Left lobe of liver (tissue), 2 donors: ENCODE measurements around the gene SHQ1. TPM values are rescaled to one million over a fixed set of nuclear protein-coding genes. Genes with fewer than 3 reads are reported as not detected.
A peak's percentile ranks its signal among the peaks of the same experiment; 100 is the strongest.

ENCODE experiments used
- ATAC-seq: fragments of 200-7000 bp; cut with Tn5 transposase; one replicate; pipeline ENCODE4 v1.9.1; 2020; ENCODE audit warnings: mild to moderate bottlenecking, moderate library complexity
- DNase-seq: peaks from one replicate; pipeline ENCODE4 v3.0.0-alpha.2; 2020; ENCODE audit warnings: low spot score
- total RNA-seq: library from RNA; stranded (reverse); gene quantifications from one replicate; pipeline ENCODE4 v1.2.1, GENCODE V29; 2021
- donor health status: DM: no; HTN: no; CAD: no; lungs with moderate emphysema.
- donor health status: DM: no; HTN: yes; CAD: no.

The SHQ1 gene
- total RNA-seq: 8.7 TPM

GRCh38 chr3:72847751-72848702, at the start of gene SHQ1:
SHQ1 (minus strand) TSS chr3:72848445; CDS start chr3:72848340, 105 bp downstream.
- ATAC-seq (peak; percentile 98), DNase-seq (peak; percentile 97)

DNA sequence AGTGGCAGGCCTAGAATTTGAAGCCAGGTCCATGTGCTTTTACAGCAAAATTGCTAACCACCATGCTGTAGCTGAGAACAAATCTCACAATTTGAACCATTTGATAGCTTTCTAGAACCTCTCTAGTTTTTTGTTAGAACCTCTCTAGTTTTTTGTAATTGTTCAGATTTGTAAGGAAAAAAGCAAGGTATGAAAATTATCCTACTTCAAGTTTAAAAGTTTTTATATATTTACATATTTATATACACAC, 49.4 kb upstream of the SHQ1 start:
- no peak for DNase-seq
- ATAC-seq: no peak

- no peak for ATAC-seq
- no peak for DNase-seq
Measured at GRCh38 chr3:72896996-72897757, 48.9 kb upstream of the SHQ1 start.

GRCh38 chr3:72894976-72895552, 46.8 kb upstream of the SHQ1 start:
- DNase-seq: no peak
- no peak for ATAC-seq

DNA sequence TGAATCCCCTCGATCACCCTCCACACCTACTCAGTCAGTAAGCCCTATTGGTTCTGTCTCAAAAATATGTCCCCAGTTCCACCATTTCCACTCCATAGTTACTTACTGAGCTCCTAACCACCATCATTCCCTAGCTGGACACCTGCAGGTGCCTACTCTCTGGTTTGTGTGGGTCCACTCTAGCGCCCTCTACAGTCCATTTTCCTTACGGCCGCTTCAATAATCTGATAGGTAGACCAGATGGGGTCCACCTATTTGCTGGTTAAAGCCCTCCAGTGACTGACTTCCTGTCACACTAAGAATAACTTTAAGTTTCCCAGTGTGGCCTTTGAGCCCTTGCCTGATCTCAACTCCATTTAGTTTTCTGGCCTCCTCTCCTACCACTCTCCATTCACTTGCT, 44.6 kb upstream of the SHQ1 start:
- ATAC-seq: no peak
- no peak for DNase-seq

DNA sequence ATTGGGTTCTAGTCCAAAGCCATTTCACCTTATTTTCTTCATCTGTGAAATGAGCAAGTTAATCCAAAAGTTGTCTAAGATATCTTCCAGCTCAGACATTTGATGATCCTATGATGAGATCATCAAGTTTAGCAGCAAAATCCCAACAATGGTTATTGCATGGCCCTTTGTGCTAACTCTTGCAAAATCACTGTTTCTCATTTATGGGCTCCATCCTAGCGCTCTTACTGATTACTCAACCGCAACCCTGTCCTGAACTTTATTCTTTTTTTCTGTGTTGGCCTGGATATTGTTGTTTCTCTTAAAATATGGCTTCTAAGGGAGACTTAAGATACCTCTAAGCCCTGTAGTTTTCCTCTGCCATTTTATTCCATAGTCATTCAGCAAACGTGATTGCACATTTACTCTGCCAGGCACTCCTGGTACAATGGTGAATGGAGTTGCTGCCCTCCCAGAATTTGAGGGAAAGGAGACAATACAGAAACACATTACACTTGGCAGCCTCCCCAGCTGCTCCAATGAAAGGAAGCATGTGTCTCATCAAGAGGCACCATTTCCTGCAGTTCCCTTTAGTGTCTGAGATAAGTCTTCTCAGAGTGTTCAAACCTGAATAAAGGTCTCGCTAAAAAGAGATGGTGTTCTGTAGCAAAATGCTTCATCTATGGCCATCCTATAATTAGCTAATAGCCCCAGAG, 44.0 kb upstream of the SHQ1 start:
- DNase-seq: no peak

GRCh38 chr3:72891053-72891855, 43.0 kb upstream of the SHQ1 start:
- ATAC-seq: no peak
- no peak for DNase-seq

More for the DNA sequence above, 44.0 kb upstream of the SHQ1 start:
- peak; percentile 32 for ATAC-seq

DNA sequence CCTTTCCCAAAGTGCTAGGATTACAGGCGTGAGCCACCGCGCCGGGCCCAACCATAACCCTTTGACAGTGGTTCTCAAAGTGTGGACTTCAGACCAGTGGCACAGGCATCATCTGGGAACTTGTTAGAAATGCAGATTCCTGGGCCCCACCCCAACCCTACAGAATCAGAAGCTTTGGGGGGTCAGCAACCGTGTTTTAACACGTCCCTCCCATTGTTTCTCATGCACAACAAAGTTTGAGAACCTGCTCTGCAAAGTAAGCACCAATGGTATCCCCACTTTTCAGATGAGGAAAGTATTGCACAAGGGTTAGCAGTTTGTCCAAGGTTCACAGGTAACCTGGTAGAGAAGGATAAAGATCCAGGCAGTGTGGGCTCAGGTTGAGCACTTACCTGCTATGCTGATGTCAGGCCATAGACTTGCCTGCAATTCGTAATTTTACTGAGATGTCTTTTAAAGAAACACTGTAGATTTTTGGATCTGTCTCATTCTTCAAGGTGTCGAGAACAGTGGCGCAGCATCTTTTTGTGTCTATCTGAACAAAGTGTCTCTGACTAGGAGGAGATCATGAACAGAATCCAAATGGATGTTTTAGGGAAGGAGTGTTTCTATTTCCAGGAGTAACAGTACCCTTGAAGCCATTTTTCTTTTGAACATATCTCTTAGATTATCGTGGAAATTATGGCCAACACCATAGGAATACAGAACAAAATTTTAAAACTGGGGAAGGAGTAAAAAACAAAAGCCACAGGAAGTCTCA, 42.1 kb upstream of the SHQ1 start:
- ATAC-seq (no peak), DNase-seq (no peak)

DNA sequence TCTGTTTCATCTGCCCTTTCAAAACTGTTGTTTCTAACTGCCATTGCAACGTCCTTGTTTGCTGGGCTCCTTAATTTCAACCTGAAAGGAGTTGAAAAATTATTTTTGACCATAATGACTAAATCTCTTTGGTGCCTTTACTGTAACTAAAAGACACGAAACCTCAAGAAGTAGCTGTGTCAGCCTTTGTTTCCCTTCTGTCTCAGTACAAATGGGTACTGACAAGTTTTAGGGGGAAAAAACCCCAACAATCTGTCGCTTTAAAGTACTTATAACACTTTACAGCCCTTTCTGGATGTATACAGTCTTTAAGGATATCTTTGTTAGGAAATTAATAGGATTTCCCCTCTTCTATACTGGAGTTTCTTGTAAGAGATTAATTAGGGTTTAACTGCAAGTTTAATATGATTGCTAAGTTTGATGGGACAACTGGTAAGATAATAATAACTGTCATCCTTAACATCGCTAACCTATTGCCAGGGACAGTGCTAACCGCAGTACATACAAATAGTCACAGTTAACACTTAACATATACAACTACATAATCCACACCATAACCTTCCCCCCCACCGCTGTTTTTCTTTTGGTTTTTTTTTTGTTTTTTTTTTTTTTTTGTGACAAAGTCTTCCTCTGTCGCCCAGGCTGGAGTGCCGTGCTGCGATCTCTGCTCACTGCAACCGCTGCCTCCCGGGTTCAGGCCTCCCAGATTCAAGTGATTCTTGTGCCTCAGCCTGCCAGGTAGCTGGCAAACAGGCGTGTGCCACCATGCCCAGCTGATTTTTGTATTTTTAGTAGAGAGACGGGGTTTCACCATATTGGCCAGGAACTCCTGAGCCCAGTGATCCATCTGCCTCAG, 41.3 kb upstream of the SHQ1 start:
- no peak for ATAC-seq
- no peak for DNase-seq

DNA sequence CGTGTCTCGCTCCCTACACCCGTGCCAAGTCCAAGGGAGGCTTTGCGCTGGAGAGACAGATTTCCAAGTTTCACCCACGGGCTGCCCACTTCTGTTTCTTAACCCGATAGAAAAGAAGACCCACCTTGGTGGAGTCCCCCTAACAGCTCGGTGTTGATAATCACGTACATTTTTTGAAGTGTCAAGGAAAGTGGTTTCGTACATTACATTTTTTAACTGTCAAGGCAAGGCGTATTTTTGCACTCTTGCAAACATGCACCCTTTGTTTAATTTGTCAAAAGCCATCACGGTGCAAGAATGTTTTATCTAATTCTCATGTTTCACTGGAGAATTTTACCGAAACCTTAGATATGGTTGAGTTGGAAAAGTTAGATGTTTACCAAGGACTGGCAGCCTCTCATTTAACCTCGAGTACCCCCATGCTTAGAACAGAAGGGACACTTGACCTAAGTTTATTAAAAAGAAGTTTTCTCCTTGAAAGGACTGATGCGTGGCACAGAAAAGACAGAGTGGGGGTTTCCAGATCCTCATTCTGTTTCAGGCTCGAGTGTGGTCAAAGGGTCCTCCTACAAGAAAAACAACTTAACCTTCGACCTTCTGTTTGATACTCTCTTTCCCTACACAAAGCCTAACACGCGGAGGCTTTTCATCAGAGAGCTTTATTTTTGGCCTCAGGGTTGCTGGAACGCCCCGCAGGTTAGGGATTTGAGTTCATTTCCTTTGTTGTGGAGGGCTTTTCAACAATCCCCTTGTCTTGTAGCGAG, 40.5 kb upstream of the SHQ1 start:
- ATAC-seq (no peak), DNase-seq (no peak)

DNA sequence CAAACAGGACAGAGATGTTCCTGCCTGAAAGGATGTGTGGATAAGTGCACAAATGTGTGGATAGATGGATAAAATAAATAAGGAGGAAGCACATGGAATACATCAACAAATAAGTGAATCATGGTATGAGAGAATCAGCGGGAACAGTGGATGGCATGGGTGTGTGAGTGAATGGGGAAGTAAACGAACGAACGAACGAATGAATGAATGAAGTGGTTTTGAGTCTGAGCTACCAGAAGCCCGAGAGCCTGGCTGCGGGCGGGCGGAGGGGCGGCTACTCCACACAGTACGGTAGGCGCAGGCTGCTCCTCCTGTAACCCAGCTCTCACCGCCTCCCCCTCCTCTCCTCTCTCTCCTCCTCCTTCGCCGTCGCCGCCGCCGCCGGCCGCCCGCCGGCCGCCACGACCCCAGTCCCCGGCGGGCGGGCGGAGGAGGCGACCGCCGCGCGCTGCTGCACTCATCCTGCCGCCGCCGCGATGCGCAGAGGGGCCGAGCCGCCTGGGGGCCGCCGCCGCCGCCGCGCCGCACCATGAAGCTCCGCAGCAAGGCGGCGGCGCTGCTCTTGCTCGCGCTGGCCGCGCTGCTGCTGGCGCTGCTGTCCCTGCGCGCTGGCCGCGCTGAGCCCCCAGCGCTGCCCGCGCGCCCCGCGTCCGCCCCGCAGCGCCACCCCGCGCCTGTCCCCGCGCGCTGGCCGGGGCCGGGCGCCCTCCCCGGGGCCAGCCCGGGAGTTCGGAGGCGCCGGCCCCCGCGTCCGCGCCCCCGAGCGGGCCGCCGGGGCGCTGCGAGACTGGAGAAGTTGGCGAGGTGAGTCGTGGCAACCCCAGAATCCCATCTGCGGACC, 39.7 kb upstream of the SHQ1 start, which contains the start of gene GXYLT2:
TSS of gene GXYLT2 (plus strand) at position 342 of the 841 bp plus-strand sequence. CDS start at position 530, 188 bp downstream.
- ATAC-seq (peak; percentile 87), DNase-seq (no peak)

- DNase-seq (no peak), ATAC-seq (no peak)
Measured at GRCh38 chr3:72887343-72887704, 39.1 kb upstream of the SHQ1 start.

DNA sequence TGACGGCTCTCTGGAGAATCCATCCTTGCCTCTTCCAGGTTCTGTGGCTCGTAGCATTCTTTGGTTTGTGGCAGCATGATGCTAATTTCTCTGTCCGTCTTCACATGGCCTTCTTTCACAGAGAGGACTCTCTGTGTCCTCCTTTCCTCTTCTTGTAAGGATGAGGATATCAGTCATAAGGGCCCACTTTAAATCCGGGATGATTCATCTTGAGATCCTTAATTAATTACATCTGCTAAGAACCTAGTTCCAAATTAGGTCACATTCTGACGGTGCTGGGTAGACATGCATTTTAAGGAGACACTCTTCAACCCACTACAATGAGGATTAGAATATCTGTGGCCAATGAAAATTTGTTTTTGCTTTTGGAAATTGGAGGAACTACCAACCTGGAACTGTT, 23.9 kb upstream of the SHQ1 start:
- ATAC-seq: no peak
- DNase-seq: no peak

GRCh38 chr3:72862314-72863090, 14.3 kb upstream of the SHQ1 start:
- no peak for DNase-seq
- no peak for ATAC-seq

DNA sequence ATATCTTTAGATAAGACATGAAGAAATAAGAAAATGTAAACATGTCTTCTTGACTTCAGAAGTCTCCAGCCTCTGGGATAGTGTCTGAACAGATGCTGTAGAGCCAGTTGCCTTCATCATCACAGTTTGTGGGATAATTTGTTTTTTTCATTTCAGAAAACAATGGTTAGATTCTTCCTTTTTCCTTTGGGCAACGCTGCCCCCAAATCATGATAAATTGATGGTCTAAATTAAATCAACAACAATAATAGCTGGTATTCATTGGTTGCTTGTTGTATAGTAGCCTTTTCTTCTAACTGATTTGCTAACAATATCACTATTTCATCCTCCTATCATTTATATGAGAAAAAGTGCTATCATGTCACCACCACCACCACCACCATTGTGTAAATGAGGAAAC, 12.6 kb upstream of the SHQ1 start:
- DNase-seq: no peak
- ATAC-seq: no peak

GRCh38 chr3:72860053-72860452, 11.8 kb upstream of the SHQ1 start:
- DNase-seq (no peak), ATAC-seq (no peak)
